Endothelial cell of umbilical vein (primary cell): Measurements from ENCODE around the gene PKHD1. TPM values are rescaled to one million over a fixed set of nuclear protein-coding genes. Genes with fewer than 3 reads are reported as not detected.

Experiments used
- BruUV-seq: library from RNA; stranded (reverse); fragments of 400-500 nt; replicated peaks from 2 replicates; lab custom pipeline; 2021; lab: Mats Ljungman, UMichigan
- CTCF ChIA-PET: fragments of 300-600, 350-600 bp; sonication (Branson Sonifier 250); formaldehyde crosslinking; loops from one replicate; lab custom pipeline; 2021; ENCODE audit warnings: antibody characterized with exemption, inconsistent platforms; lab: Charles Lee
- POLR2A ChIA-PET: fragments of 300-600, 350-600 bp; sonication (Branson Sonifier 250); formaldehyde crosslinking; loops from one replicate; lab custom pipeline; 2021; ENCODE audit warnings: antibody characterized with exemption, inconsistent platforms; lab: Charles Lee
- DNase-seq: peaks from one replicate; pipeline ENCODE4 v3.0.0-alpha.2; 2011; ENCODE audit warnings: low read depth, low spot score
- FAIRE-seq: peaks from 2 replicates; lab custom pipeline; 2011; peaks lifted over from hg19 to GRCh38; lab: Jason Lieb, UNC
- H2AFZ ChIP-seq: 2 replicates; pipeline ENCODE4 v1.6.0; 2012; ENCODE audit warnings: low read depth, low read length, control low read depth, inconsistent platforms
- H3K27ac ChIP-seq: 2 replicates; pipeline ENCODE4 v1.5.1; 2011; ENCODE audit warnings: low read depth, mild to moderate bottlenecking, control low read depth, low read length, moderate library complexity; ENCODE audit not compliant: insufficient read depth
- H3K27me3 ChIP-seq, 2 experiments: 2 replicates each; pipeline versions ENCODE4 v1.6.0 to v1.6.1; 2011; ENCODE audit warnings: low read length in 2 of 2, mixed read lengths in 1 of 2; ENCODE audit not compliant: control insufficient read depth in 2 of 2, insufficient read depth in 2 of 2
- H3K36me3 ChIP-seq, 2 experiments: 2 replicates in 1 of 2; 3 replicates in 1 of 2; pipeline ENCODE4 v1.5.1; 2011; ENCODE audit warnings: low read length in 2 of 2, mild to moderate bottlenecking in 1 of 2, moderate library complexity in 1 of 2; ENCODE audit not compliant: control insufficient read depth in 2 of 2, insufficient read depth in 2 of 2; ENCODE audit errors: extremely low read depth in 1 of 2
- H3K4me1 ChIP-seq: 3 replicates; pipeline ENCODE4 v1.5.1; 2011; ENCODE audit warnings: mild to moderate bottlenecking, low read length; ENCODE audit not compliant: control insufficient read depth, insufficient read depth; ENCODE audit errors: extremely low read depth
- H3K4me2 ChIP-seq: 2 replicates; pipeline ENCODE4 v1.6.1; 2011; ENCODE audit warnings: low read length, control low read depth, mixed read lengths; ENCODE audit not compliant: insufficient read depth
- H3K4me3 ChIP-seq, 3 experiments: fragments of 200-600 bp in 1 of 3; sonication (generic), shearing (Covaris generic) in 1 of 3; replicated peaks in 1 of 3; 2 replicates each; pipeline ENCODE4 v1.5.1; 2011 to 2016; ENCODE audit warnings: control low read depth in 3 of 3, low read length in 3 of 3, mild to moderate bottlenecking in 2 of 3, inconsistent platforms in 1 of 3, low read depth in 1 of 3, moderate library complexity in 1 of 3; ENCODE audit not compliant: insufficient read depth in 1 of 3
- H3K79me2 ChIP-seq: 2 replicates; pipeline ENCODE4 v1.6.0; 2012; ENCODE audit warnings: low read length, inconsistent platforms; ENCODE audit not compliant: control insufficient read depth, insufficient read depth
- H3K9ac ChIP-seq: replicated peaks from 2 replicates; pipeline ENCODE3; 2011; ENCODE audit warnings: low read length, control low read depth; ENCODE audit not compliant: insufficient read depth; ENCODE audit errors: extremely low read depth
- H3K9me1 ChIP-seq: replicated peaks from 3 replicates; pipeline ENCODE4 v1.6.0; 2011; ENCODE audit warnings: mild to moderate bottlenecking, low read length; ENCODE audit not compliant: control insufficient read depth, insufficient read depth; ENCODE audit errors: extremely low read depth
- H3K9me3 ChIP-seq: replicated peaks from 2 replicates; pipeline ENCODE4 v1.5.1; 2012; ENCODE audit warnings: low read length, inconsistent platforms; ENCODE audit not compliant: control insufficient read depth, insufficient read depth
- H4K20me1 ChIP-seq: replicated peaks from 2 replicates; pipeline ENCODE3; 2011; ENCODE audit warnings: mild to moderate bottlenecking, low read length; ENCODE audit not compliant: control insufficient read depth, insufficient read depth; ENCODE audit errors: extremely low read depth
- EZH2 ChIP-seq: IDR thresholded peaks from 2 replicates; pipeline ENCODE4 v1.6.1; 2012; ENCODE audit warnings: borderline replicate concordance, low read depth, mild to moderate bottlenecking, moderate library complexity, low read length, inconsistent platforms; ENCODE audit not compliant: severe bottlenecking
- FOS ChIP-seq: IDR thresholded peaks from 2 replicates; pipeline ENCODE4 v1.6.1; 2011; ENCODE audit warnings: mild to moderate bottlenecking, low read length, moderate library complexity, borderline replicate concordance; ENCODE audit not compliant: insufficient read depth
- GATA2 ChIP-seq: IDR thresholded peaks from 2 replicates; pipeline ENCODE4 v1.7.0; 2011; ENCODE audit warnings: low read depth, mild to moderate bottlenecking, moderate library complexity, mixed read lengths, low read length; ENCODE audit not compliant: insufficient read length, insufficient read depth
- JUN ChIP-seq: IDR thresholded peaks from 2 replicates; pipeline ENCODE4 v1.6.1; 2011; ENCODE audit warnings: borderline replicate concordance, low read depth; ENCODE audit not compliant: insufficient read length, insufficient read depth
- MYC ChIP-seq: IDR thresholded peaks from one replicate; pipeline ENCODE4 v1.6.1; 2011; ENCODE audit warnings: mild to moderate bottlenecking, low read depth, low read length
- POLR2A ChIP-seq: IDR thresholded peaks from 2 replicates; pipeline ENCODE4 v1.6.1; 2012; ENCODE audit warnings: low read depth, mild to moderate bottlenecking, control low read depth, low read length
- POLR2AphosphoS5 ChIP-seq: IDR thresholded peaks from 2 replicates; pipeline ENCODE4 v1.6.1; 2012; ENCODE audit warnings: low read depth, mild to moderate bottlenecking, control low read depth, low read length, moderate library complexity; ENCODE audit not compliant: insufficient read depth
- dilution Hi-C: fragments of 300-500 bp; cut with MboI; formaldehyde crosslinking; loops from one replicate; pipeline ENCODE4 v1.15.0; 2019; ENCODE audit warnings: low sequenced_read_pairs; ENCODE audit not compliant: extremely low pct_ligation_motif_present
- intact Hi-C: fragments of 100-400 bp; cut with micrococcal nuclease; formaldehyde crosslinking; loops from one replicate; pipeline ENCODE4 v1.10.0; 2022
- polyA plus RNA-seq, 4 experiments: library from polyadenylated mRNA; depleted of rRNA in 3 of 4; stranded (reverse) in 3 of 4; unstranded in 1 of 4; fragments of >200 nt; gene quantifications; 2 replicates each; pipeline versions ENCODE4 v1.2.1 to v1.2.3, GENCODE V29; 2011 to 2012; ENCODE audit warnings: missing spikeins in 1 of 4
- total RNA-seq: library from RNA; stranded (reverse); gene quantifications from 2 replicates; pipeline ENCODE4 v1.2.3, GENCODE V29; 2021
- TF ChIP-seq, protein P1 (sequence below): IDR thresholded peaks from 2 replicates; pipeline ENCODE4 v1.6.1; 2011; ENCODE audit not compliant: insufficient read depth, insufficient read length
- TF ChIP-seq, protein P2 (sequence below), 2 donors: IDR thresholded peaks; 1 replicate in 1 of 2; 2 replicates in 1 of 2; pipeline ENCODE4 v1.5.1; 2011; ENCODE audit warnings: low read length in 2 of 2, mild to moderate bottlenecking in 2 of 2, moderate library complexity in 2 of 2, control low read depth in 1 of 2, inconsistent platforms in 1 of 2, low read depth in 1 of 2; ENCODE audit not compliant: insufficient read depth in 1 of 2; ENCODE audit errors: extremely low read depth in 1 of 2

The PKHD1 gene
- total and polyA plus RNA-seq, 2 donors (not counting 3 experiments of a cell fraction or from before 2014, with no cell fraction given): not detected

DNA sequence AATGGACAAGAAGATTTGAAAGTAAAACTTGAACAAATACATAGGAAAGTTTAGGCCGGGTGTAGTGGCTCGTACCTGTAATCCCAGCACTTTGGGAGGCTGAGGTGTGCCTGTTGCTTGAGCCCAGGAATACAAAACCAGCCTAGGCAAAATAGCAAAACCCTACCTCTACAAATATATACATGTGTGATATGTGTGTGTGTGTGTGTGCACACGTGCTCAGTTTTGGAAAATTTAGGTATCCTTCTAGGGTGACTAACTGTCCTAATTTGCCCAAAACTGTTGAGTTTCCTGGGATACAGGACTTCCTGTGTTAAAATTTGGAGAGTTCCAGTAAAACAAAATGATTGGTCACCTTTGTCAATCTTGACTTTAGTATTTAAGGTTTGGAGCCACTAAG is 503.2 kb downstream of the PKHD1 start:
- no peak overlapping the region for H3K4me2 ChIP-seq
- TF ChIP-seq POLR2AphosphoS5 (no peak), FOS (no peak)
- H3K27ac ChIP-seq: no peak overlapping the region
- CTCF ChIA-PET: no interaction called here
- no peak overlapping the region for H3K9ac ChIP-seq
- dilution Hi-C loops: no loop called here
- H3K4me3 ChIP-seq: no peak overlapping the region
- H3K9me3 ChIP-seq: no peaks in the 10 kb centered on the region
- H2AFZ ChIP-seq: no peak overlapping the region
- H3K79me2 ChIP-seq: no peaks in the 10 kb centered on the region
- no TSS peak for BruUV-seq
- intact Hi-C loops: no loop called here
- no peaks in the 10 kb centered on the region for H3K4me1 ChIP-seq
- FAIRE-seq (no peak), DNase-seq (no peak)
- H3K36me3 ChIP-seq: no peaks in the 10 kb centered on the region
- POLR2A ChIA-PET: no interaction called here
- no peaks in the 10 kb centered on the region for H3K27me3 ChIP-seq
- H3K9me1 ChIP-seq: no peaks in the 10 kb centered on the region
- no peaks in the 10 kb centered on the region for H4K20me1 ChIP-seq

DNA sequence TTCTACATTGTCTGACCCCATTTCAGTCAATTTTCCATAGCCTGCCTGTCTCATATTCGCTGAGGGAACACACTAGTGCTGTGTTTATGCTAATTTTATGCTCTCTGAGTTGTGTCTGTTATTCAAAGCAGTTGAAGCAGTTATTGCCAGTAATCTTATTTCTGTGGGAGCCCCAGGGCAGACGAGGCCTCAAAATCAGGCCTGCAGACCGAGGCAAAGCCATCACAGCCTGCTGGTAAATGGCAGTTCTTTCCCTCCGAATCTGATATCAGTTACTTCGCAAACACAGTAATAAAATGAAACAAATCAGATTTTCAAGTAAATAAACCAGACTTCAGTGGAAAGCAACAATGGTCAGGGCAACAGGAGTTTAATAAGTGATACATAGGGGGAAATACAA is 508.4 kb downstream of the PKHD1 start:
- POLR2A ChIA-PET: no interaction called here
- H3K27me3 ChIP-seq: no peaks in the 10 kb centered on the region
- FAIRE-seq: no peak
- no peak overlapping the region for H3K27ac ChIP-seq
- no peak overlapping the region for H3K4me2 ChIP-seq
- CTCF ChIA-PET: no interaction called here
- H3K4me1 ChIP-seq: no peaks in the 10 kb centered on the region
- BruUV-seq: no TSS peak
- H3K79me2 ChIP-seq: no peaks in the 10 kb centered on the region
- H3K36me3 ChIP-seq: no peaks in the 10 kb centered on the region
- no peaks in the 10 kb centered on the region for H4K20me1 ChIP-seq
- no peak overlapping the region for H3K4me3 ChIP-seq
- dilution Hi-C loops: no loop called here
- no peaks in the 10 kb centered on the region for H3K9me1 ChIP-seq
- no peak for TF ChIP-seq MYC
- no peak for TF ChIP-seq POLR2A
- no peak for TF ChIP-seq FOS
- TF ChIP-seq, protein P1, sequence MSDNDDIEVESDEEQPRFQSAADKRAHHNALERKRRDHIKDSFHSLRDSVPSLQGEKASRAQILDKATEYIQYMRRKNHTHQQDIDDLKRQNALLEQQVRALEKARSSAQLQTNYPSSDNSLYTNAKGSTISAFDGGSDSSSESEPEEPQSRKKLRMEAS: no peak
- no peak for TF ChIP-seq EZH2
- no peak for TF ChIP-seq GATA2
- TF ChIP-seq POLR2AphosphoS5: no peak
- TF ChIP-seq, protein P2, sequence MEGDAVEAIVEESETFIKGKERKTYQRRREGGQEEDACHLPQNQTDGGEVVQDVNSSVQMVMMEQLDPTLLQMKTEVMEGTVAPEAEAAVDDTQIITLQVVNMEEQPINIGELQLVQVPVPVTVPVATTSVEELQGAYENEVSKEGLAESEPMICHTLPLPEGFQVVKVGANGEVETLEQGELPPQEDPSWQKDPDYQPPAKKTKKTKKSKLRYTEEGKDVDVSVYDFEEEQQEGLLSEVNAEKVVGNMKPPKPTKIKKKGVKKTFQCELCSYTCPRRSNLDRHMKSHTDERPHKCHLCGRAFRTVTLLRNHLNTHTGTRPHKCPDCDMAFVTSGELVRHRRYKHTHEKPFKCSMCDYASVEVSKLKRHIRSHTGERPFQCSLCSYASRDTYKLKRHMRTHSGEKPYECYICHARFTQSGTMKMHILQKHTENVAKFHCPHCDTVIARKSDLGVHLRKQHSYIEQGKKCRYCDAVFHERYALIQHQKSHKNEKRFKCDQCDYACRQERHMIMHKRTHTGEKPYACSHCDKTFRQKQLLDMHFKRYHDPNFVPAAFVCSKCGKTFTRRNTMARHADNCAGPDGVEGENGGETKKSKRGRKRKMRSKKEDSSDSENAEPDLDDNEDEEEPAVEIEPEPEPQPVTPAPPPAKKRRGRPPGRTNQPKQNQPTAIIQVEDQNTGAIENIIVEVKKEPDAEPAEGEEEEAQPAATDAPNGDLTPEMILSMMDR (IDR thresholded peaks at IDR 0.05; ENCODE audit: extremely low read depth in 1 of 2, insufficient read depth in 1 of 2, low read depth in 1 of 2, low read length in 2 of 2): no peak
- TF ChIP-seq JUN: no peak
- intact Hi-C loops: no loop called here
- DNase-seq: no peak
- no peak overlapping the region for H2AFZ ChIP-seq
- no peak overlapping the region for H3K9ac ChIP-seq
- H3K9me3 ChIP-seq: peaks cover 2% of the 10 kb centered on the region
